Measurements from ENCODE around the gene TBATA. TPM values are rescaled to one million over a fixed set of nuclear protein-coding genes. Genes with fewer than 3 reads are reported as not detected.

Gene TBATA
- total and polyA plus RNA-seq, 2 donors: not detected

DNA sequence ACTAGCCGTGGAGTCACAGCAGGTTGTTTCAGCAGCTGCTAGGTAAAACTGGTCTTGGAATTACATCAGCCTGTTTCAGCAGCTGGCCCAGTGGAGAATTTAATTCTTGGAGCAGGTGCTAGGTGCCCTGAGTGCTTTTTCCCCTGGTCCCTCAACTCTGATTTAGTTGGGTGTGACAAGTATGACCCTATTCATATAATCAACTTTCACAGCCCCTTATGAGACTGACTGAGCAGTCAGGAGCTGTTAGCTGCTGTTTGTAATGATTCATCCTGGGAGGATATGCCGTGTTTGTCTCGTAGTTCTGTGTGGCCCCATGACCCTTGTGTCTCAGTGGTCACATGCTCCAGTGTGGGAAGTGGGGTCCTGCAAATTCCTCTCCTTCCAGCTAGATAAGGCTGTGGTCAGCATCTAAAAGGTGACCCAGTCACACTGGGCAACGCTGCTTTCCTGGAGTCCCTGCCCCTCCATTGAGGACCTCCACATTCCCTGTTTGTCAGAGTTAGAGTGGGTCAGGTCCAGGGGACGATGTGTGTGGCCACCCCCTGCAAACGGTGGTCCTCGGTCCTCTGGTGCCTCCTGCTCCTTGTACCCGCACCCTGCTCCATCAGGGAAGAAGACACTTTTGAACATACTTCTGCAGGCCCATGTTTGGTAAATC, 28.3 kb downstream of the TBATA start:
- DNase-seq (ENCODE audit: extremely low spot score): no peak
- Histone ChIP-seq H3K4me1 (ENCODE audit: insufficient read depth) (no peaks in the 10 kb centered on the region), H3K4me3 (ENCODE audit: low read depth, low read length) (no peak overlapping the region), H3K36me3 (ENCODE audit: insufficient read depth) (no peaks in the 10 kb centered on the region), H3K27ac (ENCODE audit: low read depth) (no peak overlapping the region)
- 83% methylated on average over 8 of the region's 8 CpGs for WGBS

DNA sequence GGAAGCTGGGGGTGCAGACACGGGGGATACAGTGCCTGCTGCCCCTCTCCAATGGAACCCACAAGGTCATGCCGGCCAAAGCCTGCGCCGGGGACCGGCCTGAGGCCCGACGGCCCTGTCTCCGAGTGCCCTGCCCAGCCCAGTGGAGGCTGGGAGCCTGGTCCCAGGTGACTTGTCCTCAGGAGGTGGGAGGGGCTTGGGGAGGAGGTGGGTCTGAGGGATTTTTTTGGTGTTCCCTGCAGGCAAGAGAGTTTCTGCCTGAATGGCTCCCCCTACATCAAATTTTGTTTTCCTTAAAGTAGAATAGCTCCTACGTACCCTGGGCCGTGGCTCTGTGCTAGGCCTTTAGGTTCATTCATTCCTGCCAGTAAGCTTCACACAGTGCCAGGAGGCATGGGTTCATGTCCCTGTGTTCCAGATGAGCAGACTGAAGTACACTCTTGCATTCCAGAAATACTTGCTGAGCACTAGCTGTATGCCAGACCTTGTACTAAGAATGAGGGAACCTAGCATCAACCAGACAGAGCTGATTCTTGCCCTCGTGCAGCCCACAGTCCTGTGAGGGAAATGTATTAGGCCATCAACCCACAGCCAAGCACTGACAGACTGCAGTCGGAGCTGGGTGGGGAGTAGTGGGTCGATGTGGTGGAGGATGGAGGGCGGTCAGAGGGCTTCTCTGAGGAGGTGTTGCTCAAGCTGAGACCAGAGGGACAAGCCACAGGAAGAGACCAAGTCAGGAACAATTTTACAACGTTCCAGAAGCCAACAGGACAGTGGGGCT, 31.1 kb downstream of the TBATA start:
- Histone ChIP-seq H3K27ac (ENCODE audit: low read depth) (no peak overlapping the region), H3K4me3 (ENCODE audit: low read depth, low read length) (no peak overlapping the region), H3K36me3 (ENCODE audit: insufficient read depth) (no peaks in the 10 kb centered on the region), H3K4me1 (ENCODE audit: insufficient read depth) (no peaks in the 10 kb centered on the region)
- WGBS: 73% methylated on average over 15 of the region's 15 CpGs
- no peak for DNase-seq (ENCODE audit: extremely low spot score)

DNA sequence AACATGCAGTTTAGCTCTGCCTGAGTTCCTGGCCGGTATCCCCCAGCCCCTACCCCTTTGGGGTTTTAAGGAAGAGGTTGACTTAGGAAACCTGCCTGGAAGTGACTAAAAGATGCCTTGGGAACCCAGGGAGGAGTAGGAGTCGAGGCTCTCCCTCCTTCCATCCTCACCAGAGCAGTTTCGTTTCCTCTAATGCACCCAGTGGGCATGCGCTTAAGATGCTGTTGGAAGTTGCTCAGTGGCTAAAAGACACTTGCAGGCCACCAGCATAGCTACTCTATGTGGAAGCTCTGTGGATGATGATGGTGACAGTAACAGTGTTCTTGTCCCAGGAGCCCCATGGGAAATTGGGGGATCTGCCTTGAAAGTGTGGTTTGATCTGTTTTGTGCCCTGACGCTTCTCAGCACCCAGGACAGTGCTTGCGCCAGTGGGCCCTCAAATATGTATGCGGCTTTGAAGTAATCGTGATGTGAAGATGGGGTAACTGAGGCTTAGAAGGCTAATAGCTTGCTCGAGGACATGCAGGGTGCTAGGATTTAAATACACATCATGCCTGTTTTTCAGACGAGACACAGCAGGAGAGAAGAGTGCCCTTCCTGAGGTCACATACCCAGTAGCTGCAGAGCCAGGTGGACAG, 32.0 kb downstream of the TBATA start:
- H3K36me3 ChIP-seq (ENCODE audit: insufficient read depth): no peaks in the 10 kb centered on the region
- DNase-seq (ENCODE audit: extremely low spot score): no peak
- H3K27ac ChIP-seq (ENCODE audit: low read depth): no peak overlapping the region
- 88% methylated on average over 10 of the region's 10 CpGs for WGBS
- H3K4me3 ChIP-seq (ENCODE audit: low read depth, low read length): no peak overlapping the region
- no peaks in the 10 kb centered on the region for H3K4me1 ChIP-seq (ENCODE audit: insufficient read depth)

DNA sequence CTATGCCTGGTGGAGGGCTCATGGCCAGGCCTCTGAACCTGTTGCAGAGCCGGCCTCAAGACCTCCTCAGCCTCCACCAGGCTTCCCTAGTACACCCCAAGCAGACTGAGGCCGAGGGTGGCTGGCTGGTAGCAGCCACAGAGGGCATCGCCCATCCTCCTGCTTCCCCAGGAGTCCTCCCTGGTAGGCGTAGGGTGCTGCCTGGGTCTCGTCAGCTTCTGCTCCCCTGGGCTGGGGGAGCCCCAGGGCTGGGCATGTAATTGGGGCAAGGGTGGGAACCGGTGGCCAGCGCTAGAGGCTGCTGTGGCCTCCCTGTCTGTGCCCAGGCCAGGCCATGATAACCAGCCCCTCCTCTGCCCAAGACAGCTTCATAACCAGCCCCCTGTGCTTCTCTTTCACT, 32.6 kb downstream of the TBATA start:
- no peak for DNase-seq (ENCODE audit: extremely low spot score)
- Histone ChIP-seq H3K4me3 (ENCODE audit: low read depth, low read length) (no peak overlapping the region), H3K36me3 (ENCODE audit: insufficient read depth) (no peaks in the 10 kb centered on the region), H3K27ac (ENCODE audit: low read depth) (no peak overlapping the region), H3K4me1 (ENCODE audit: insufficient read depth) (no peaks in the 10 kb centered on the region)
- WGBS: 96% methylated on average over 7 of the region's 7 CpGs

DNA sequence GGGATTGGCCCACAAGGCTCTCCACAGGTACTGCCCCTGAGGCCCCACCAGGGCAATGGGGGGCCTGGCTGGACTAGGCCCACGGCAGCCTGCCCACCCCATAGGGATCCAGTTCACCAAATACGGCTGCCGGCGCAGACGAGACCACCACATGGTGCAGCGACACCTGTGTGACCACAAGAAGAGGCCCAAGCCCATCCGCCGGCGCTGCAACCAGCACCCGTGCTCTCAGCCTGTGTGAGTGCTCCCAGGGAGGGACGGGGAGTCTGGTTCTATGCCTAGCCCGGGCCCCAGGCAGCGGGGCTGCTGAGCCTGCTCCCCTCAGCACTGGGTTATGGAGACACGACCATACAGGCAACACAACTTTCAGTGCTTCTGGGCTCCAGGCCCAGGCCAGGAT, 33.2 kb downstream of the TBATA start:
- Histone ChIP-seq H3K4me3 (ENCODE audit: low read depth, low read length) (no peak overlapping the region), H3K4me1 (ENCODE audit: insufficient read depth) (no peaks in the 10 kb centered on the region), H3K36me3 (ENCODE audit: insufficient read depth) (no peaks in the 10 kb centered on the region), H3K27ac (ENCODE audit: low read depth) (no peak overlapping the region)
- DNase-seq (ENCODE audit: extremely low spot score): no peak
- 92% methylated on average over 14 of the region's 14 CpGs for WGBS

DNA sequence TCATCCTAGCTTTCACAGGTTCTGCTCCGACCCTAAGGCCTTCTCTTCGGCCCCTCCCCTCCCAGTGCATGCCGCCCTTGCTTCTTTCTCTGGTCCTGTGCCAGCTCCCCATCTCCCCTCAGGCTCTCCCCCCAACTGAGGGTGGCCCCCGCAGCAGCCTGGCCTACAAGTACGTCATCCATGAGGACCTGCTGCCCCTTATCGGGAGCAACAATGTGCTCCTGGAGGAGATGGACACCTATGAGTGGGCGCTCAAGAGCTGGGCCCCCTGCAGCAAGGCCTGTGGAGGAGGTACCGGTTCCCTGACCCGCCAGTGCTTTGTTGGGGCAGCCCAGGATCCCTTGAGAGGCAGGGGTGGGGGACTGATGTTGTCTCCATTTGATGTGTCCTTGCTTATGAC, 33.8 kb downstream of the TBATA start:
- H3K4me1 ChIP-seq (ENCODE audit: insufficient read depth): no peaks in the 10 kb centered on the region
- H3K36me3 ChIP-seq (ENCODE audit: insufficient read depth): no peaks in the 10 kb centered on the region
- 91% methylated on average over 9 of the region's 9 CpGs for WGBS
- no peak for DNase-seq (ENCODE audit: extremely low spot score)
- no peak overlapping the region for H3K4me3 ChIP-seq (ENCODE audit: low read depth, low read length)
- no peak overlapping the region for H3K27ac ChIP-seq (ENCODE audit: low read depth)

DNA sequence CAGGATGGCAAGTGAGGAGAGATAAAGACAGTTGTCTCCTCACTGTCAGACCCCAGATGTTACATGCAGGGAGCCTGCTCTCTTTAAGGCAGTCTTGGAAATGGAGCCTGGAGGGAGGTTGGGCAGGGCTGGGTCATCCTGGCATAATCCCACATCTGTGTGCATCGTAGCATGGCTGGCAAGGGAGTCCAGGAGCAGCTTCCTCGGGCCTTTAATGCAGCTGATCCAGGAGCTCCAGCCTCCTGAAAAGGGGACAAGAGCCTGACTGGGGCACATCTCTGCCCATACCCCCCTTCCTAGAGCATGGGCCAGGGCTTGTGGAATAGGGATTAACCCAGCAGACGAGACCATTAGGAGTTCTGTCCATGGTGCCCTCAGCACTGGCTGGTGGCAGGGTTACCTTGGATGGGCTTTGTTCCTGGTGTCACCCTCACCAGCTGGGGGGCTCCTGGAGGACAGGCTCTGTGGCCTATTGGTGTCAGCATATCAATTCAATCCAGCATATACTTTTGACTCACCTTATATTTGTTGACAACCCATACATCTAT, 34.9 kb downstream of the TBATA start:
- WGBS: 71% methylated on average over 3 of the region's 3 CpGs
- DNase-seq (ENCODE audit: extremely low spot score): no peak
- Histone ChIP-seq H3K4me3 (ENCODE audit: low read depth, low read length) (no peak overlapping the region), H3K27ac (ENCODE audit: low read depth) (no peak overlapping the region), H3K36me3 (ENCODE audit: insufficient read depth) (no peaks in the 10 kb centered on the region), H3K4me1 (ENCODE audit: insufficient read depth) (no peaks in the 10 kb centered on the region)

DNA sequence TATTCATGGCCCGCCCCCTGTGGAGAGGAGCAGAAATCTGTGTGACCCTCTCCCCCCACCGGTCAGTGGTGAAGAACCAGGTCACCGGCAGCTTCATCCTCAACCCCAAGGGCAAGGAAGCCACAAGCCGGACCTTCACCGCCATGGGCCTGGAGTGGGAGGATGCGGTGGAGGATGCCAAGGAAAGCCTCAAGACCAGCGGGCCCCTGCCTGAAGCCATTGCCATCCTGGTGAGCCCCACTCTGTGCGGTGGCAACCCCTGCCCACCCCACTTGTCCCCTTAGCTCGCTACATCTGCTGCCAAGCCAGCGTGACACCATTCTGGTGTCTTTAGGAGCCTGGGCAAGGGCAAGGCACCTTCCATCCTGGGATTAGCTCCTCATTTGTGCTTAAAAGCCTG, 35.4 kb downstream of the TBATA start:
- no peak overlapping the region for H3K27ac ChIP-seq (ENCODE audit: low read depth)
- H3K4me3 ChIP-seq (ENCODE audit: low read depth, low read length): no peak overlapping the region
- no peaks in the 10 kb centered on the region for H3K36me3 ChIP-seq (ENCODE audit: insufficient read depth)
- no peak for DNase-seq (ENCODE audit: extremely low spot score)
- WGBS: 98% methylated on average over 10 of the region's 10 CpGs
- H3K4me1 ChIP-seq (ENCODE audit: insufficient read depth): no peaks in the 10 kb centered on the region

DNA sequence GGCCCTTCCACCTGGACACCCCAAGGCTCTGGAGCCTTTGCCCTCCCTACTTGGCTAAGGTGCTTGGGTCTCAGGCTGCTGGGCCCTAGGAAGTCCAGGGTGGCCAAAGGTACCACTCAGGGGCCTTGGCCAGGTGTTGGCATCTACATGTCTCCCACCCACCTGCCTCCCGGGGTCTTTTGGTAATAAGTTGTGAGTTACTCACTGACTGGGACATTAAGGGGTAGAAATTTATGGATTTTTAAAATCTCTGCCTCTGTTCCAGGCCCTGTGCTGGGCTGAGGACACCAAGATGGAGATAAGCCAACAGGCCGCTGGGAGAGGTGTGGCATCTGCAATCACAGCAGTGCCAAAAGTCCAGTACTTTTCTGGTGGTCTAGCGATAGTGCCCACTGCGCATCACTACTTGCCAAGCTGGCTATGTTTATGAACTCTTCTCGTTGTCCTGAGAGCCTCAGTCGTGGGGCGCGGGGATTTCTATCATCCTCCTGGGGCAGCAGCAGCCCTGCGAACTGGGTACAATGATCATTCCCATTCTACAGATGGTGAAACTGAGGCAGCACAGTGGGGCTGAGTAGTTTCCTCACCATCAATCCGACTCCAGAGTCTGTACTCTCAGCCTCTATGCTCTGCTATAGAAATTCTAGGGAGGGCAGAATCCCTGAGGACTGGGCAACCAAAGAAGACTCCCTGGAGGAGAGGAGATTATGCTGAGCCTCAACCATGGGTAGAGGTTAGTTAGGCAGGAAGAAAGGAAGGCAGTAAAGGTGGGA, 36.2 kb downstream of the TBATA start:
- no peak for DNase-seq (ENCODE audit: extremely low spot score)
- no peaks in the 10 kb centered on the region for H3K4me1 ChIP-seq (ENCODE audit: insufficient read depth)
- no peak overlapping the region for H3K4me3 ChIP-seq (ENCODE audit: low read depth, low read length)
- H3K27ac ChIP-seq (ENCODE audit: low read depth): no peak overlapping the region
- WGBS: 96% methylated on average over 10 of the region's 10 CpGs
- H3K36me3 ChIP-seq (ENCODE audit: insufficient read depth): no peaks in the 10 kb centered on the region

DNA sequence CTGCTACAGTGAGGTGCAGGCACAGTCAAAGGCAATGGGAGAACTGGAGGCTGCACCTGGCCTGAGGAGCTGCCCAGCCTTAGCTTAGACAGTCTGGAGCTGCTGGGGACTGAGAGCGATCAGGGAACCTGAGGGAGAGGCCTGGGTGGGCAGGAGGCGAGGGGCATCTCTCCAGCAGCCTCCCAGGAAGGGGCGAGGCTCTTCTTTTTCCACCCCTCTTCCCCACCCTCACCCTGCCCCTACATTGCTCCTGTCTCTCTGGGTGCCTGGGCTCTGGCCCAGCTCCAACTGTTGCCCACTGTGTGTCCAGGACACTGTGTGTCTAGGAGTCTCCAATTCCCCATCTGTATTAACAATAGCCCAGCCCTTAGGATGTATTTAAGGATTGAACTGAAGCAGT, 36.9 kb downstream of the TBATA start:
- DNase-seq (ENCODE audit: extremely low spot score): no peak
- no peaks in the 10 kb centered on the region for H3K36me3 ChIP-seq (ENCODE audit: insufficient read depth)

DNA sequence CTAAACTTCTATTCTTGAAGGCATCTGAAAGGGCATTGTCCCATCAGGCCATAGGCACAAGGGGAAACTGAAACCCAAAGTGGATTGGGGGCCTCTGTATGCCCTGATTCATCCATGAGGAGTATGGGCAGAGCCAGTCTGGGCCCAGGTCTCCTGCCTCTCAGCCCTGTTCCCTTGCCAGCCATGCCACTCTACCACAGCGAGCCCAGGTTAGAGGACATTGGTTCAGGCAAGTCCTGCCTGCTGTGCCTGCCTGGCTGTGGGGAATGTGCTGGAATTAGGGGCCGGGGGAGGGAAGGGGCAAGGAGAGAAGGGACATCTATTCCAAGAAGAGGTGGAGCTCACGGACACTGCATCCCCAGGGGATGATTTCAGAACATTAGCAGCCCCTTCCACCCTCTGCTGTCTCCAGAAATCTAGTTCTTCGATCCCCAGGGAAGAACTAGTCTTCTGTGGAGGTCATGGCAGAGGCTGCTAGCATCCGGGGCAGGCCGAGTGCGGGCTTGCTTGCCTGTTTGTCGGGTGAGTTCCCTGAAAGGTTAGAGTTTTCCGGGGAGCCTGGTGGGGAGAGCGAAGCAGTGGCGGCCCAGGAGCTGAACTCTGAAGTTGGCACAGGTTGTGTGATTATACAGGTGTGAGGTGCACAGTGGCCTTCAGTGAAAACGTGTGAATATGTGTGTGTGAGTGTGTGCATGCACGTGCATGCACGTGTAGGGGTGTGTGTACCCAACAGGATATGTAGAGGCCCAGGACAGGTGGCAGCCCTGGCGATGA, 37.8 kb downstream of the TBATA start:
- Histone ChIP-seq H3K4me1 (ENCODE audit: insufficient read depth) (no peaks in the 10 kb centered on the region), H3K27ac (ENCODE audit: low read depth) (no peak overlapping the region), H3K4me3 (ENCODE audit: low read depth, low read length) (no peak overlapping the region), H3K36me3 (ENCODE audit: insufficient read depth) (no peaks in the 10 kb centered on the region)
- no peak for DNase-seq (ENCODE audit: extremely low spot score)
- WGBS: 84% methylated on average over 15 of the region's 15 CpGs

More for the DNA sequence above, 36.9 kb downstream of the TBATA start:
- no peak overlapping the region for H3K4me3 ChIP-seq (ENCODE audit: low read depth, low read length)
- 97% methylated on average over 3 of the region's 3 CpGs for WGBS
- H3K27ac ChIP-seq (ENCODE audit: low read depth): no peak overlapping the region
- no peaks in the 10 kb centered on the region for H3K4me1 ChIP-seq (ENCODE audit: insufficient read depth)

DNA sequence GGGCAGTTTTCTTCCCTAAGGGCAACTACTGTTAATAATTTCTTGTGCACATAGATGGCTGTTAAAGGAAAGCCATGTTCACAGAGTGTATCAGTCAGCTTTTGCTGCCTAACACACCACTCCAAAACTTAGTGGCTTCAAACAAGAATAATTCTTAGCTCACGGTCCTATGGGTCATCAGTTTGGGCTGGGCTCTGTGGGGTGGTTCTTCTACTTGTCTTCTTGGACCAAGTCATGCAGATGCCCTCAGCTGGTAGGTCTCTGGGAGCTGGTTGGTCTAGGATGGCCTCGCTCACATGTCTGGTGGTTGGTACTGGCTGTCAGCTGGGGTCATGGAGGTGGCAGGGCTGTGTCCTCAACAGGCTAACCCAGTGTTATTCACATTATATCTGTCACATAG, 39.6 kb downstream of the TBATA start:
- WGBS: 71% methylated on average over 2 of the region's 2 CpGs
- H3K4me3 ChIP-seq (ENCODE audit: low read depth, low read length): no peak overlapping the region
- H3K27ac ChIP-seq (ENCODE audit: low read depth): no peak overlapping the region
- no peak for DNase-seq (ENCODE audit: extremely low spot score)
- H3K36me3 ChIP-seq (ENCODE audit: insufficient read depth): no peaks in the 10 kb centered on the region
- no peaks in the 10 kb centered on the region for H3K4me1 ChIP-seq (ENCODE audit: insufficient read depth)

Data from urinary bladder (tissue), 4 donors.